IMR-90 (cell line): ENCODE data around the gene HMX2. TPM values are rescaled to one million over a fixed set of nuclear protein-coding genes. Genes with fewer than 3 reads are reported as not detected.

Experiments used
- ATAC-seq: fragments of 200-7000 bp; cut with Tn5 transposase; 2 replicates; pipeline ENCODE4 v1.9.1; 2020; ENCODE audit warnings: low read depth, mild to moderate bottlenecking, moderate library complexity
- BruUV-seq: library from RNA; stranded (reverse); fragments of 400-500 nt; replicated peaks from 2 replicates; lab custom pipeline; 2021; lab: Mats Ljungman, UMichigan
- CTCF ChIA-PET: fragments of 300-600 bp; formaldehyde crosslinking; extraction: SDS; loops from one replicate; lab custom pipeline; 2021; ENCODE audit warnings: antibody characterized with exemption; lab: Yijun Ruan, JAX
- POLR2A ChIA-PET: fragments of 300-600 bp; sonication (Branson Sonifier 250); formaldehyde crosslinking; loops from one replicate; lab custom pipeline; 2022; ENCODE audit warnings: antibody characterized with exemption; ENCODE audit not compliant: unreplicated experiment; lab: Charles Lee
- DNase-seq: peaks from one replicate; pipeline ENCODE4 v3.0.0; 2013
- H2AFZ ChIP-seq: replicated peaks from 2 replicates; pipeline ENCODE3; 2013; ENCODE audit warnings: low read length, mild to moderate bottlenecking; ENCODE audit not compliant: poor library complexity
- H2AK5ac ChIP-seq: 2 replicates; pipeline ENCODE4 v1.6.1; 2013; ENCODE audit warnings: low read depth, low read length, inconsistent platforms
- H2AK9ac ChIP-seq: replicated peaks from 2 replicates; pipeline ENCODE3; 2013; ENCODE audit warnings: mild to moderate bottlenecking, low read depth, low read length, moderate library complexity; ENCODE audit not compliant: poor library complexity
- H2BK120ac ChIP-seq: 2 replicates; pipeline ENCODE4 v1.6.1; 2013; ENCODE audit warnings: low read depth, low read length, inconsistent platforms
- H2BK15ac ChIP-seq: 3 replicates; pipeline ENCODE4 v1.6.1; 2013; ENCODE audit warnings: low read depth, low read length, inconsistent platforms
- H2BK20ac ChIP-seq: 2 replicates; pipeline ENCODE4 v1.6.1; 2013; ENCODE audit warnings: low read depth, mild to moderate bottlenecking, inconsistent platforms, low read length, moderate library complexity
- H2BK5ac ChIP-seq: 2 replicates; pipeline ENCODE4 v1.6.1; 2013; ENCODE audit warnings: mild to moderate bottlenecking, low read depth, low read length, inconsistent platforms; ENCODE audit not compliant: poor library complexity, severe bottlenecking
- H3K14ac ChIP-seq: replicated peaks from 2 replicates; pipeline ENCODE4 v1.6.1; 2013; ENCODE audit warnings: low read depth, low read length, inconsistent platforms
- H3K18ac ChIP-seq: 2 replicates; pipeline ENCODE4 v1.6.1; 2013; ENCODE audit warnings: low read depth, low read length, control low read depth
- H3K23ac ChIP-seq: 2 replicates; pipeline ENCODE4 v1.6.1; 2013; ENCODE audit warnings: low read depth, low read length, inconsistent platforms
- H3K27ac ChIP-seq: 2 replicates; pipeline ENCODE4 v1.5.1; 2013; ENCODE audit warnings: mild to moderate bottlenecking, control low read depth, low read length; ENCODE audit not compliant: insufficient read depth
- H3K27me3 ChIP-seq: 2 replicates; pipeline ENCODE4 v1.6.1; 2013; ENCODE audit warnings: low read length; ENCODE audit not compliant: control insufficient read depth, insufficient read depth
- H3K36me3 ChIP-seq: 2 replicates; pipeline ENCODE4 v1.6.1; 2013; ENCODE audit warnings: low read length, mixed read lengths; ENCODE audit not compliant: control insufficient read depth, insufficient read depth
- H3K4ac ChIP-seq: 2 replicates; pipeline ENCODE4 v1.6.1; 2013; ENCODE audit warnings: low read depth, low read length, inconsistent platforms
- H3K4me1 ChIP-seq: 2 replicates; pipeline ENCODE4 v1.6.1; 2013; ENCODE audit warnings: low read length, mixed read lengths; ENCODE audit not compliant: control insufficient read depth, insufficient read depth
- H3K4me2 ChIP-seq: 2 replicates; pipeline ENCODE4 v1.6.1; 2013; ENCODE audit warnings: low read depth, mild to moderate bottlenecking, control low read depth, low read length, moderate library complexity
- H3K4me3 ChIP-seq: 2 replicates; pipeline ENCODE4 v1.5.1; 2013; ENCODE audit warnings: low read depth, mild to moderate bottlenecking, control low read depth, low read length, moderate library complexity; ENCODE audit not compliant: insufficient read depth
- H3K56ac ChIP-seq: 2 replicates; pipeline ENCODE4 v1.6.1; 2013; ENCODE audit warnings: low read length, inconsistent platforms; ENCODE audit not compliant: insufficient read depth; ENCODE audit errors: extremely low read depth
- H3K79me1 ChIP-seq, 2 experiments: 2 replicates each; pipeline ENCODE4 v1.6.1; 2013; ENCODE audit warnings: low read length in 2 of 2, inconsistent platforms in 1 of 2, low read depth in 1 of 2
- H3K9ac ChIP-seq: 2 replicates; pipeline ENCODE4 v1.6.1; 2013; ENCODE audit warnings: low read depth, low read length, control low read depth
- H3K9me1 ChIP-seq: 2 replicates; pipeline ENCODE4 v1.6.1; 2013; ENCODE audit warnings: low read length, inconsistent platforms; ENCODE audit not compliant: insufficient read depth
- H3K9me3 ChIP-seq: 2 replicates; pipeline ENCODE4 v1.6.1; 2013; ENCODE audit warnings: low read length; ENCODE audit not compliant: control insufficient read depth, insufficient read depth
- H4K20me1 ChIP-seq: 2 replicates; pipeline ENCODE4 v1.6.1; 2013; ENCODE audit warnings: low read length, inconsistent platforms; ENCODE audit not compliant: insufficient read depth
- H4K5ac ChIP-seq: 2 replicates; pipeline ENCODE4 v1.6.1; 2013; ENCODE audit warnings: mild to moderate bottlenecking, low read depth, low read length, control low read depth
- H4K8ac ChIP-seq, 2 experiments: 2 replicates each; pipeline ENCODE4 v1.6.1; 2013; ENCODE audit warnings: low read depth in 2 of 2, low read length in 2 of 2, control low read depth in 1 of 2, inconsistent platforms in 1 of 2
- H4K91ac ChIP-seq: 2 replicates; pipeline ENCODE4 v1.6.1; 2013; ENCODE audit warnings: low read depth, low read length, inconsistent platforms; ENCODE audit not compliant: insufficient read depth
- CHD1 ChIP-seq: IDR thresholded peaks from 2 replicates; pipeline ENCODE4 v1.6.1; 2012; ENCODE audit warnings: low read depth, low read length, improper control_type of control experiment
- WGBS, 2 experiments: methylation state at CpG; one replicate each; pipeline versions ENCODE4 v1.1.5 to v1.1.7; 2013; ENCODE audit warnings: missing lambda C conversion rate in 2 of 2; ENCODE audit not compliant: insufficient read length in 1 of 2; ENCODE audit errors: extremely low coverage in 2 of 2; 5-methylcytosine and 5-hydroxymethylcytosine counted together
- dilution Hi-C: fragments of 300-500 bp; cut with HindIII; formaldehyde crosslinking; loops from one replicate; pipeline ENCODE4 v1.14.3; 2018; ENCODE audit warnings: low sequenced_read_pairs; ENCODE audit not compliant: unreplicated experiment
- in situ Hi-C: fragments of 300-500 bp; cut with MboI; formaldehyde crosslinking; loops from 3 replicates; pipeline ENCODE4 v1.14.3; 2019; ENCODE audit warnings: low sequenced_read_pairs, inconsistent platforms, mixed read lengths
- intact Hi-C: fragments of 100-400 bp; cut with micrococcal nuclease; formaldehyde crosslinking; loops from 2 replicates; pipeline ENCODE4 v1.10.0; 2022
- polyA plus RNA-seq, 3 experiments: library from polyadenylated mRNA; depleted of rRNA; stranded (reverse); fragments of >200 nt; gene quantifications; 2 replicates each; pipeline ENCODE4 v1.2.3, GENCODE V29; 2012; ENCODE audit warnings: low replicate concordance in 1 of 3
- total RNA-seq: library from RNA; depleted of rRNA; stranded (reverse); fragments of >200 nt; gene quantifications from 2 replicates; pipeline ENCODE4 v1.2.3, GENCODE V29; 2012

Gene HMX2
- total and polyA plus RNA-seq, 2 of the 4 experiments (the other 2 are of a cell fraction) = not detected

GRCh38 chr10:123151737-123152135 is 3.8 kb downstream of the HMX2 start:
- Histone ChIP-seq H3K14ac (no peak overlapping the region), H4K5ac (no peak overlapping the region), H2BK15ac (no peak overlapping the region), H3K9me3 (peaks cover 3% of the 10 kb centered on the region; the same call in 1 of the 2 replicates), H4K8ac (no peak overlapping the region), H3K23ac (no peak overlapping the region), H3K79me1 (peaks cover 0 to 8% of the 10 kb centered on the region in 2 experiments; a peak in 1 of 4 replicates), H3K9ac (no peak overlapping the region), H3K4ac (no peak overlapping the region), H3K4me2 (no peak overlapping the region), H3K36me3 (no peaks in the 10 kb centered on the region), H2BK120ac (no peak overlapping the region), H3K56ac (no peak overlapping the region), H3K27me3 (peaks cover 54% of the 10 kb centered on the region), H3K4me3 (no peak overlapping the region), H4K20me1 (peaks cover 16% of the 10 kb centered on the region), H3K18ac (no peak overlapping the region), H2AFZ (no peak overlapping the region), H2AK5ac (no peak overlapping the region), H2BK20ac (no peak overlapping the region), H3K9me1 (no peaks in the 10 kb centered on the region; the same call in 1 of the 2 replicates), H2AK9ac (no peak overlapping the region), H3K27ac (no peak overlapping the region), H3K4me1 (peaks cover 1% of the 10 kb centered on the region), H2BK5ac (no peak overlapping the region), H4K91ac (no peak overlapping the region)
- CTCF ChIA-PET = no interaction called here
- no peak for TF ChIP-seq CHD1
- dilution Hi-C loops = no loop called here
- ATAC-seq = no peak
- in situ Hi-C loops = loop anchor here (25.0 kb wide), 2 partner anchors 289 to 1014 kb away; no protein-coding TSS in a partner anchor
- BruUV-seq = no TSS peak
- WGBS, 2 experiments = no CpG with 5 or more reads among the region's 7 CpGs
- no peak for DNase-seq
- intact Hi-C loops = loop anchor here (10.0 kb wide), 2 partner anchors 297 to 1263 kb away; partner anchors contain the start of gene OAT
- POLR2A ChIA-PET = no interaction called here
